Measurements from ENCODE around the gene MEG3. TPM values are rescaled to one million over a fixed set of nuclear protein-coding genes. Genes with fewer than 3 reads are reported as not detected.
A peak's percentile ranks its signal among the peaks of the same experiment; 100 is the strongest.

Gene MEG3
- total and polyA plus RNA-seq, 9 of the 15 experiments (the other 6 are each of a cell fraction or from before 2014, with no cell fraction given): 0.10 to 5.3 (median 1.0) TPM; not detected in 1

DNA sequence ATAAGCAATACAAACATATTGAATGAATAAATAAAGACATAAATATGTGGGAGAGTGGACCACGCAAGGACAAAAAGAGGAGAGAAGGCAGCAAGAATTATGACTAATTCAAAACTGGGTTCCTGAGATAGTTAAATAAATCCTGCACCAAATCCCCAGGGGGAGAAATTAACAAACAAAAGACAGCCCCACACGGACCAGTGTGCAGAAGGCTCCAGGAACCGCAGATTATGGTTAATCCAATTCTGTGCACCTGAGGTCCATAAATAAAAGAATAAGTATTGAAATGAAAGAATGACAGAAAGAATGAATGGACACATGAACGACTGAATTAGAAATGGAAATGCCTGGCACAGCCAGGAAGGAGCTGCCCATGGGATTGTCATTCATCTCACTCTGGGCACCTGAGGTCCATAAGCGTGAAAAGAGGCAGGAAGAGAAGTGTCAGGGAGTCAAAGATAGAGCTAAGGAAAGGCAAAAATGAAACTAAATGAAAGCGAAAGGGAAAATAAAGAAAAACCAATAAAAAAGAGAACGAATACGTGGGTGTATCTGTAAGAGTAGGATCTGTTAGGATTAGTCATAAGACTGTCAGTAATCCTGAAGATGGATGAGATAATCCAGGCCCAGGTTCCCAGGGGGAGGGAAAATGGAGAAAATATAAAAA is 23.3 kb downstream of the MEG3 start (continued):
- TF ChIP-seq PBX2 (CRISPR knock-in tag; IDR thresholded peaks at IDR 0.05; ENCODE audit: low read depth): no peak
- peak; percentile 67 for TF ChIP-seq PBX2 (tag; conservative IDR thresholded peaks at IDR 0.05; ENCODE audit: low read depth)
- TF ChIP-seq EGR1 (conservative IDR thresholded peaks at IDR 0.05): peak; percentile 83
- TF ChIP-seq MEIS2 (IDR thresholded peaks at IDR 0.05; ENCODE audit: partially characterized antibody): peak; percentile 69
- TF ChIP-seq, protein P1, sequence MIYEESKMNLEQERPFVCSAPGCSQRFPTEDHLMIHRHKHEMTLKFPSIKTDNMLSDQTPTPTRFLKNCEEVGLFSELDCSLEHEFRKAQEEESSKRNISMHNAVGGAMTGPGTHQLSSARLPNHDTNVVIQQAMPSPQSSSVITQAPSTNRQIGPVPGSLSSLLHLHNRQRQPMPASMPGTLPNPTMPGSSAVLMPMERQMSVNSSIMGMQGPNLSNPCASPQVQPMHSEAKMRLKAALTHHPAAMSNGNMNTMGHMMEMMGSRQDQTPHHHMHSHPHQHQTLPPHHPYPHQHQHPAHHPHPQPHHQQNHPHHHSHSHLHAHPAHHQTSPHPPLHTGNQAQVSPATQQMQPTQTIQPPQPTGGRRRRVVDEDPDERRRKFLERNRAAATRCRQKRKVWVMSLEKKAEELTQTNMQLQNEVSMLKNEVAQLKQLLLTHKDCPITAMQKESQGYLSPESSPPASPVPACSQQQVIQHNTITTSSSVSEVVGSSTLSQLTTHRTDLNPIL (CRISPR knock-in tag; IDR thresholded peaks at IDR 0.05): no peak
- TF ChIP-seq RHOXF2B (CRISPR knock-in tag; conservative IDR thresholded peaks at IDR 0.05): no peak
- no peak for TF ChIP-seq BHLHE40 (IDR thresholded peaks at IDR 0.05; ENCODE audit: low read length)
- TF ChIP-seq ZBTB1 (CRISPR knock-in tag; IDR thresholded peaks at IDR 0.05; ENCODE audit: borderline replicate concordance, low read depth): no peak
- no peak for TF ChIP-seq RAD51 (IDR thresholded peaks at IDR 0.05; ENCODE audit: borderline replicate concordance, low read depth)
- TF ChIP-seq E2F3 (CRISPR knock-in tag; IDR thresholded peaks at IDR 0.05): no peak
- no peak for TF ChIP-seq EP400 (IDR thresholded peaks at IDR 0.05)
- TF ChIP-seq SRSF9 (IDR thresholded peaks at IDR 0.05; ENCODE audit: borderline replicate concordance, low read depth, low read length): no peak
- 0 out of 2 replicates have a peak, but pooled peaks have one; percentile 38 for TF ChIP-seq DPF2 (IDR thresholded peaks at IDR 0.05)
- no peak for TF ChIP-seq ZNF445 (CRISPR knock-in tag; IDR thresholded peaks at IDR 0.05; ENCODE audit: low read depth)
- no peak for TF ChIP-seq ATF6 (CRISPR knock-in tag; IDR thresholded peaks at IDR 0.05)
- TF ChIP-seq CBFA2T3 (IDR thresholded peaks at IDR 0.05): no peak
- no peak for TF ChIP-seq ZHX1 (conservative IDR thresholded peaks at IDR 0.05; ENCODE audit: low read length)
- TF ChIP-seq TRIM28 (IDR thresholded peaks at IDR 0.05): no peak
- TF ChIP-seq NR2C2 (CRISPR knock-in tag; IDR thresholded peaks at IDR 0.05): no peak
- TF ChIP-seq NR2C2 (tag; IDR thresholded peaks at IDR 0.05): no peak
- peak; percentile 71; the same call in 1 of the 2 replicates for TF ChIP-seq SMARCE1 (IDR thresholded peaks at IDR 0.05)

Measured in K562 (cell line).